Measurements from ENCODE around the gene RBM26.
"Not testable (repeated sequence)": the region's sequence is repeated elsewhere in the genome, so short reads cannot be mapped to it uniquely, and the experiment has no call there.

Gene RBM26

GRCh38 chr13:79353693-79354092 lies 52.4 kb downstream of the RBM26 start:
- TF ChIP-seq, protein P1, sequence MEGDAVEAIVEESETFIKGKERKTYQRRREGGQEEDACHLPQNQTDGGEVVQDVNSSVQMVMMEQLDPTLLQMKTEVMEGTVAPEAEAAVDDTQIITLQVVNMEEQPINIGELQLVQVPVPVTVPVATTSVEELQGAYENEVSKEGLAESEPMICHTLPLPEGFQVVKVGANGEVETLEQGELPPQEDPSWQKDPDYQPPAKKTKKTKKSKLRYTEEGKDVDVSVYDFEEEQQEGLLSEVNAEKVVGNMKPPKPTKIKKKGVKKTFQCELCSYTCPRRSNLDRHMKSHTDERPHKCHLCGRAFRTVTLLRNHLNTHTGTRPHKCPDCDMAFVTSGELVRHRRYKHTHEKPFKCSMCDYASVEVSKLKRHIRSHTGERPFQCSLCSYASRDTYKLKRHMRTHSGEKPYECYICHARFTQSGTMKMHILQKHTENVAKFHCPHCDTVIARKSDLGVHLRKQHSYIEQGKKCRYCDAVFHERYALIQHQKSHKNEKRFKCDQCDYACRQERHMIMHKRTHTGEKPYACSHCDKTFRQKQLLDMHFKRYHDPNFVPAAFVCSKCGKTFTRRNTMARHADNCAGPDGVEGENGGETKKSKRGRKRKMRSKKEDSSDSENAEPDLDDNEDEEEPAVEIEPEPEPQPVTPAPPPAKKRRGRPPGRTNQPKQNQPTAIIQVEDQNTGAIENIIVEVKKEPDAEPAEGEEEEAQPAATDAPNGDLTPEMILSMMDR (IDR thresholded peaks at IDR 0.05; ENCODE audit: low read depth, low read length, missing control alignments), result no peak
- H3K4me3 ChIP-seq (replicated peaks; ENCODE audit: low read depth, low read length), result no peak overlapping the region
- no peak for DNase-seq (ENCODE audit: extremely low read depth, low read depth)

DNA sequence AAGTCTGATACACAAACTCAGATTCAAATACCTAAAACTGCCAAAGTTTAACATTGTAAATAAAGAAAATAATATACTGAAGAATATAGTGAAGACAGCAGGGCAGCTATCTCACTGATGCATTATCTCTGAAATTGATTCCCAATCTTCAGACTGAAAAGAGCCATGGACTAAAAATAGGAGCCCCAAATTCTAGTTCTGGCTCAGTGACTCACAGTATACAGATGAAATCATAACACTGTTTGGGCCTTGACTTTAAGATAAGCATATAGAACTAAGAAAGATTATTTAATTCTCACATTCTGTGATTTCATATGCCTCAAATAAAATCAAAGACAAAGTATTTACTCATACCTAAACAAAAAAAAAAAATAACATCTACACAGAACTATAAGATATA lies 53.9 kb downstream of the RBM26 start:
- no peak for DNase-seq (ENCODE audit: extremely low read depth, low read depth)
- H3K4me3 ChIP-seq (replicated peaks; ENCODE audit: low read depth, low read length), result no peak overlapping the region
- TF ChIP-seq, protein P1 (IDR thresholded peaks at IDR 0.05; ENCODE audit: low read depth, low read length, missing control alignments), result no peak

DNA sequence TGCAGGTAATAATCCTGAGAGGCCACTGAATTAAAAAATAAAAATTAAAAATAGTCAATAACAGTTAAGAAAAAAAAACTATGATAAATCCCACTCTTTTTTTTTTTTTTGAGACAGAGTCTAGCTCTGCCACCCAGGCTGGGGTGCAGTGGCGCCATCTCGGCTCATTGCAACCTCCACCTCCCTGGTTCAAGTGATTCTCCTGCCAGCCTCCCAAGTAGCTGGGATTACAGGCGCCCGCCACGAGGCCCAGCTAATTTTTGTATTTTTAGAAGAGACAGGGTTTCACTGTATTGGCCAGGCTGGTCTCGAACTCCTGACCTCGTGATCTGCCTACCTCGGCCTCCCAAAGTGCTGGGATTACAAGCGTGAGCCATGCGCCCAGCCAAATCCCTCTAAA lies 56.4 kb downstream of the RBM26 start:
- not testable (repeated sequence) for DNase-seq (ENCODE audit: extremely low read depth, low read depth); H3K4me3 ChIP-seq (replicated peaks; ENCODE audit: low read depth, low read length)

DNA sequence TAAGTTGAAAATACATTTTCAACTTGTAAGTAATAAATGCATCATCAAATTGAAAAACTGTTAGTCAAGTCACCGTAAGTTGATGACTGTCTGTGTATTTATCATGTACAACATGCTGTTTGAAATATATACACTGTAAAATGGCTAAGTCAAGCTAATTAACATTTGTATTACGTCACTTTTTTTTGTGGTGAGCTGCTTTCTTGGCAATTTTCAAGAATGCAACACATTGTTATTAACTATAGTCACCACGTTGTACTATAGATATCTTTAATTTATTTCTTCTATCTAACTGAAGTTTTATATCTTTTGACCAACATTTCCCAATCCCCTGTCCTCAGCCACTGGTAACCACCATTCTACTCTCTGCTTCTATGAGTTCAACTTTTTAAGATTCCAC lies 57.0 kb downstream of the RBM26 start:
- TF ChIP-seq, protein P1 (IDR thresholded peaks at IDR 0.05; ENCODE audit: low read depth, low read length, missing control alignments), result no peak
- H3K4me3 ChIP-seq (replicated peaks; ENCODE audit: low read depth, low read length), result no peak overlapping the region

GRCh38 chr13:79346300-79346914 lies 59.6 kb downstream of the RBM26 start:
- TF ChIP-seq, protein P1 (IDR thresholded peaks at IDR 0.05; ENCODE audit: low read depth, low read length, missing control alignments), result no peak
- no peak for DNase-seq (ENCODE audit: extremely low read depth, low read depth)
- H3K4me3 ChIP-seq (replicated peaks; ENCODE audit: low read depth, low read length), result no peak overlapping the region

More for the DNA sequence above, 57.0 kb downstream of the RBM26 start:
- no peak for DNase-seq (ENCODE audit: extremely low read depth, low read depth)

DNA sequence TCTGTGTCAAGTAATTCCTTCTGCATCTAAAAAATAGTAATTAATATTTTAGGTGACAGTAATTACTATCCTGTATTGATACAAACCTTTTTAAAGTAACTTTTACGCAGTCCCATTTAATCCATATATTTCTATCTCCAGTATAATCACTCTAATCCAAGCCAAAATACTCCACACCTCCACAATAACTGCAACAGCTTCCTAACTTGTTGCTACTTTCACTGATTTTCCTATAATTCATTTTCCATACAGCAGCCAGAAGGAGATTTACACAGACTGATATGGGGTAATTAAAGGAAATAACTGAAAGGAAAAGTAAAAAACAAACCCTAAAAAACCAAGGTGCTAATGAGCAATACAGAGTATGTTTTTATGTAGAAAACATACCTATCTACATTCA lies 64.9 kb downstream of the RBM26 start:
- DNase-seq (ENCODE audit: extremely low read depth, low read depth), result no peak
- no peak overlapping the region for H3K4me3 ChIP-seq (replicated peaks; ENCODE audit: low read depth, low read length)
- TF ChIP-seq, protein P1 (IDR thresholded peaks at IDR 0.05; ENCODE audit: low read depth, low read length, missing control alignments), result no peak

DNA sequence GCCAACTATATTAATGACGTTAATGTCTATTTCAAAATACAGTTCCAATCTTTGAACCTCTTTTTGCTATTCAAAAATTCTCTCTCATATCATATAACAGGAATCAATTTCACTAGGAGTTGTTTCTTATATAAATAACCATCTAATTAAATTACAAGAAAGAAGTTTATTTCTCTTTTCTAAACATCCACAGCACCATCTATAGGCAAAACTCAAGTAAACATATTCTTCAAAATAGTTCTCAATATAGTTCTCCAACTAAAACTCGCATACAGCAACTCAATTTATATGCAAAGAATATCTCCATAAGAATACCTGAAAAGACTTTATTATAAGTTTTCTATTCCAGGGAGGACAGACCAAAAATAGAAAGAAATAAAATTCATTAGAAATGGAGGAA lies 65.6 kb downstream of the RBM26 start:
- H3K4me3 ChIP-seq (replicated peaks; ENCODE audit: low read depth, low read length), result no peak overlapping the region
- DNase-seq (ENCODE audit: extremely low read depth, low read depth), result no peak
- TF ChIP-seq, protein P1 (IDR thresholded peaks at IDR 0.05; ENCODE audit: low read depth, low read length, missing control alignments), result no peak

Data from HFF-Myc (cell line).